ENCODE measurements around the gene RBM5. TPM values are rescaled to one million over a fixed set of nuclear protein-coding genes. Genes with fewer than 3 reads are reported as not detected.
A peak's percentile ranks its signal among the peaks of the same experiment; 100 is the strongest.

Gene RBM5
- total and polyA plus RNA-seq, 5 experiments from 2014 or later, result 19.7 to 402 (median 46.1) TPM

DNA sequence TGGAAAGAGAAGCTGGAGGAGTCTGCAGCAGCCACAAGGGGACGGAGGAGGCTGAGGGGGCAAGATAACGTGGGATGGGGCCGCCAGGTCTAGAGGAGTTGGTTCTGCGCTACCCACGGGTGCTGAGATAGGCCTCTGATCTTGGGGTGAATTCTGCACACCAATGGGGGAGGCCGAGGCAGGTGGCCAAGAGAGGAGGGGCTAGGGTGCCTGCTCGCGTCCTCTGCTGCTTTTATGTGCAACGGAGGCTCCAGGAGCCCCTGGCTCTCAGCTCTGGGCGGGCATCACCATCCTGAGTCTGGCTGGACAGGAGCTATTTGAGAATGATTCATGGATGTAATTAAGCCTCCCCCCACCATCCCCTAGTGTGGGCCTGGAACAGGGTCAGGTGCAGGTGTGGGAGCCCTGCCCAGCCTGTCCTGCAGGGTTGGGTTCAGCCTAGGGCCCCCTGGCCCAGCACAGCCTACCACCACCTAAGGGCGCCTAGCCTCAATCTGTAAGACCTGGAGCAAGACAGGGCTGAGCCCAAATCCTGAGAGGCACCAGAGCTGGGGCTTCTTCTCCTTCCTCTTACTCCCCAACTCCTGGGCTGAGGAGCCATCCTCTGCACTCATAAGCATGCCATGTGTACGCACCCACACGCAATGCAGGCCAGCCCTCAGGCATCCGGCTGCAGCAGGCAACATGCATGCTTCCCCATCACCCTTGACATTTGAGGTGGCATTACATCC, 34.1 kb downstream of the RBM5 start:
- no peak overlapping the region for H3K4me3 Mint-ChIP-seq
- DNase-seq, result no peak
- no peak for ATAC-seq
- peak overlapping the region in 7 of 10 donors; percentile 60 to 86 (median 78) for H3K27ac Mint-ChIP-seq
- H3K36me3 Mint-ChIP-seq, result peaks cover 0 to 25% (median 7%) of the 10 kb centered on the region in 3 donors
- peaks cover 0 to 7% (median 7%) of the 10 kb centered on the region in 4 donors for H3K4me1 Mint-ChIP-seq
- H3K9me3 Mint-ChIP-seq, result no peaks in the 10 kb centered on the region
- POLR2A ChIA-PET, result interaction anchor here (1.0 to 1.7 kb wide), 3 partner anchors 11 to 104 kb away, joined by 3 to 4 read pairs (median 3); no protein-coding TSS in a partner anchor
- H3K27me3 Mint-ChIP-seq, result no peaks in the 10 kb centered on the region

DNA sequence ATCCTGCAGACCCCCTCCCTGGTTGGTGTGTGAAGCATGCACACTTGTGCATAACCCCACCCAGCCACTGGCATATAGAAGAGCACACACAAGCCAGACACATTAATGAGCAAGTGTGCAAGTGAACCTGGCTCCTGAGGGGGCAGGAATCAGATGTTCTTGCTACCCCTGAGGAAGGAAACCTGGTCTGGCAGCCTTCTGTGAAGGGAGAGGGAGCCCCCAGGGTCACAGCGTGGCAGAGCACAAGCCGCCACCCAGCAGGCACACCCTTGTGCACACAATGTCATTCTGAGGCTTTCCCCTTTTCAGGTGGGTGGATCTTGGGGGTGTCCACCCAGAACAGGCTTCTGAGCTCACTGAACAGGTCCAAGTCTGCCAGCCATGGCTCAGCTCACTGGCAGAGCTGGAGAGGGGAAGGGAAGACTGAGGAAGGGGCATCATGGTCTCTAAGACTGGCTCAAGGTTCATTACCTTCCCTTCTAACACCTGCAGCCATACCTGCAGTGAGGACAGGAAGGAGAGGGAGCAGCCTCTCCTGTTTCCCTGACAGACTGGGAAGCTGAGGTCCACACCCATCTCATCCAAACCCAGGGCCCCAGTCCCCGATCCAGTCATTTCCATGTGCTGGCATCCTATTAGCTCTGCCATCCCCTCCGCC, 34.8 kb downstream of the RBM5 start:
- Mint-ChIP-seq H3K36me3 (peaks cover 0 to 18% (median 4%) of the 10 kb centered on the region in 3 donors), H3K4me1 (peaks cover 0 to 7% (median 6%) of the 10 kb centered on the region in 4 donors), H3K4me3 (no peak overlapping the region), H3K9me3 (no peaks in the 10 kb centered on the region), H3K27me3 (no peaks in the 10 kb centered on the region), H3K27ac (peak overlapping the region in 4 of 10 donors; percentile 37 to 78 (median 65))
- DNase-seq (no peak), ATAC-seq (no peak)
- POLR2A ChIA-PET, result interaction anchor here (1.7 kb wide), 1 partner anchor 12 kb away, joined by 3 read pairs; no protein-coding TSS in a partner anchor

DNA sequence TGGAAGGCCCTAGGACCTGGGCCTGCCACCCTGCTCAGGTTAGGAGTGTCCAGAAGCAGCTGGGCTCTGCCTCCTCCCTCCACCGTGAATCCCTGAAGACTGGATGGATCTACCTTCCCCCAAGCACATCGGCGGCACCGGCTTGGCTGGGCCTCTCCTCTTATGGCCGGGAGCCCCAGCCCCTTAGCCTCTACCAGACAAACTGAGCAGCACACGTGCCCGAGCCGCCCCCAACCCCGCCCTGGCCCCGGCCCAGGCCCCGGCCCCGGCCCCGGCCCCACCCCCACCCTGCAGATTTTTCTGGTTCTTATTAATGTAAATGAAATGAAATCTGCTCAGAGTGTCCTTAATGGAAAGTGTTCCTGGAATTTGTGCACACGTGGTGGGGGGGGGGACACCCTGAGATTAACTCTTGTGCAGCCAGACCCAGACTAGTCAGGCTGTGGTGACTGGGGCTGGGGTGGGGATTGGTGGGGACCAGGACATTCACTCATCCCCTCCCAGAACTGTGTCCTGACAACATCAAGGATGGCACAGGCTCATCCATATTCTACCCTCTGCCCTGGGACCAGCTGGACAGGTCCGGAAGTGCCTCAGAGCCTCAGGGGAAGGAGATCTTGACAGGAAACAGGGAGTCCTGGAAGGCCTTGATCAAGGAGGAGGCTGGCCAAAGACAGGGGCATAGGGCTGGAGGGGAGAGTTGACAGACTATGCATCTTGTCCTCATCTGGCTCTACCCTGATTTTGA, 35.5 kb downstream of the RBM5 start:
- Mint-ChIP-seq H3K4me1 (peaks cover 0 to 7% (median 6%) of the 10 kb centered on the region in 4 donors), H3K27me3 (no peaks in the 10 kb centered on the region), H3K4me3 (no peak overlapping the region), H3K36me3 (peaks cover 0 to 12% (median 0%) of the 10 kb centered on the region in 3 donors), H3K27ac (peak overlapping the region in 3 of 10 donors; percentile 36 to 78 (median 65)), H3K9me3 (no peaks in the 10 kb centered on the region)
- POLR2A ChIA-PET, result interaction anchor here (0.6 to 1.7 kb wide), 2 partner anchors 13 to 60 kb away, joined by 3 read pairs; no protein-coding TSS in a partner anchor
- no peak for DNase-seq
- no peak for ATAC-seq

DNA sequence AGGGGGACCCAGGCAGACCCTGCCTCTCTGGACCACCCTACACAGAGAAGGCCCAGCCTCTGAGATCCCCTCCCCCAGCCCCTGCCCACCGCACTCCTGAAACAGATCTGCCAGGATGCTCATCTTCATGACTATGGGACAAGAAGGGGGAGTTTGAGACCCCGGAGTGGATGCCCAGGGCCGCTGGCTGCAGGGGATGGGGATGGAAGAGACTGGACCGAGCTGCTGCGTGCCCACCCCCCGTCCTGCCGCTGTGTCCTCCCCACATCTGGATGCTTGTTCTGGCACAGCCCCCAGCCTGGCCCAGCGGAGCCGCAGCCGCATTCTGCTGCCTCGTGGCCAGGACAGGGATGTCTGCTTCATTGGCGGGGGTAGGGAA, 36.1 kb downstream of the RBM5 start:
- Mint-ChIP-seq H3K4me1 (peaks cover 0 to 7% (median 6%) of the 10 kb centered on the region in 4 donors), H3K9me3 (no peaks in the 10 kb centered on the region), H3K27ac (peak overlapping the region in 2 of 10 donors; percentile 36 to 65), H3K27me3 (no peaks in the 10 kb centered on the region), H3K36me3 (peaks cover 0 to 6% (median 0%) of the 10 kb centered on the region in 3 donors), H3K4me3 (no peak overlapping the region)
- ATAC-seq (no peak), DNase-seq (no peak)
- POLR2A ChIA-PET, result interaction anchor here (0.6 to 1.5 kb wide), 2 partner anchors 10 to 60 kb away, joined by 3 to 7 read pairs; no protein-coding TSS in a partner anchor

DNA sequence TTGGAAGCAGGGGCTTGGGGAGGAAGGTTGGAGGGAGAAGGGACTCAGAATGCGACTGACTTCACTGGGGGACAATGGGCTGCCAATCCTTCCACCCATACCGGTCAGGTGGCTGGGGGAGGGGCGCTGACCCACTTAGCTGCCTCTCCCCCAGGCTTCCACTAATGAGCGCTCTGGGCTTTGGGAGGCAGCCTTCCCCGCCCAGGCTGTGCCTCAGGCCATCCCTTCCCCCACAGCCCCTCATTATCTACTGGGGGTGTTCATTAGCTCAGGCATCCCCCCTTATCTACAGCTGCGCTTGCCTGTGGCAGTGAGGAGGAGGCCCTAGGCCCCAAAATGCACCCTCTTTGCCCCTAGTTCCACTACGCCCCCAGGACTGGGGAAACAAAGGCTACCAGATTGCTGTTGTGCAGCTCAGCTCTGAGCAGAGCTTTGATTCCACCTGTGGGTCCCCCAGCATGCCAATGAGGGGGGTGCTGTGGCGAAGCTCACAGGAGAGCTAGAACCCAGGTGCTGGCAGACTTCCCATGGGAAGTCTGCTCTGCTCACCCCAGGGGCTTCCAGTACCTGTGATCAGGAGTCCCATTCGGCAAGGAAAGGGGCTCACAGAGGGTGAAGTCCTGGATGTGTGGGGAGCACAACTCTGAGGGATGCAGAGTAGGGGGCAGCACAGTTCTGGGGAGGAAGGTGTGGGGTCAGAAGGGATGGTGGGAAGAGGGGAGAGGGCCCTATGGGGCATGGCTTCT, 37.0 kb downstream of the RBM5 start:
- H3K27ac Mint-ChIP-seq, result peak overlapping the region in 1 of 10 donors; percentile 57
- ATAC-seq, result no peak
- no peak overlapping the region for H3K4me3 Mint-ChIP-seq
- H3K4me1 Mint-ChIP-seq, result peaks cover 0 to 7% (median 6%) of the 10 kb centered on the region in 4 donors
- DNase-seq, result no peak
- POLR2A ChIA-PET, result interaction anchor here (0.5 to 1.5 kb wide), 2 partner anchors 10 to 552 kb away, joined by 4 to 7 read pairs; no protein-coding TSS in a partner anchor
- no peaks in the 10 kb centered on the region for H3K9me3 Mint-ChIP-seq
- no peaks in the 10 kb centered on the region for H3K27me3 Mint-ChIP-seq
- H3K36me3 Mint-ChIP-seq, result no peaks in the 10 kb centered on the region

DNA sequence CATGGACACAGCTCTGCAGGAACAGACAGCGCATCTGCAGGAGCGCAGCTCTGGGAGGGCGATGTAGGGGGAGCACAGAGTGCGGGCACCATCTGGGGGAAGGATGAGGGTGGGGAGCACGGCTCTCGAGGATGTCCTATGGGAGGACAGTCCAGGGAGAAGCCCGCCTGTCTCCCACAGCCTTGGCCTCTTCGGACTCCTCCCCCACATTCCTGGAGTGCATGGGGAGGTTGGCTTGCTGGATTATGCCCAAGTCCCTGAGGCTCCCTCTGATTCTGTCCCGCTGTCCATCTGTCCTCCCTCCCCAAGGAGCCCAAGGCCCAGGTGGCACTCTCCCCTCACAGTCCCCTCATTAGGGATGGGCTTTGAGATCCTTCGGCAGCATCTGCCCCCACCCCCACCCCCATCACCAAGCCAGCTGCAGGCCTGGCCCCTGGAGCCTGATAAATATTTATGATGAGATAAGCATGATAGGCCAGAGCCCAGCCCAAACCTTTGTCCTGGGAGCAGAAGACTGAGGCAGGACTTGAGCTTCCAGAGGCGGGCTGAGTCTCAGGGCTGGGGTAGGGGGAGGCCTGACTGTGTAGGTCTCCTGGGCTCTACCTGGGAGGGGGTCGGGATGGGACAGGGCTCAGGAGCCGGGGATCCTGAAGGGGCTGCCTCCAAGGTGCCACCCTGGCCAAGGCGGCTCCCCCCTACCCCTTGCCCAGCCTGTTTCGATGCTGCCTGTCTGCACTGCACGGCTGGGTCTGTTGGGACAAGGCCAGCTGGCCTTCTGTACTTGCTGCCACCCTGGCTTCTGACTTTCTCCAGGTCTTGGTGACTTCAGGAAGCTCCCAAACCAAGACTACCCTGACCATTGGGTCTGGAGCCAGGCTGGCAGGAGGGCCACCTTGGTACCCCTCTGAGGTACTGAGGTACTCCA, 37.8 kb downstream of the RBM5 start:
- no peak for DNase-seq
- Mint-ChIP-seq H3K36me3 (no peaks in the 10 kb centered on the region), H3K4me3 (no peak overlapping the region), H3K4me1 (peaks cover 0 to 7% (median 6%) of the 10 kb centered on the region in 4 donors), H3K9me3 (no peaks in the 10 kb centered on the region), H3K27me3 (no peaks in the 10 kb centered on the region), H3K27ac (peak overlapping the region in 2 of 10 donors; percentile 13 to 81)
- POLR2A ChIA-PET, result interaction anchor here (0.5 to 1.5 kb wide), 2 partner anchors 11 to 553 kb away, joined by 4 to 7 read pairs; no protein-coding TSS in a partner anchor
- no peak for ATAC-seq

DNA sequence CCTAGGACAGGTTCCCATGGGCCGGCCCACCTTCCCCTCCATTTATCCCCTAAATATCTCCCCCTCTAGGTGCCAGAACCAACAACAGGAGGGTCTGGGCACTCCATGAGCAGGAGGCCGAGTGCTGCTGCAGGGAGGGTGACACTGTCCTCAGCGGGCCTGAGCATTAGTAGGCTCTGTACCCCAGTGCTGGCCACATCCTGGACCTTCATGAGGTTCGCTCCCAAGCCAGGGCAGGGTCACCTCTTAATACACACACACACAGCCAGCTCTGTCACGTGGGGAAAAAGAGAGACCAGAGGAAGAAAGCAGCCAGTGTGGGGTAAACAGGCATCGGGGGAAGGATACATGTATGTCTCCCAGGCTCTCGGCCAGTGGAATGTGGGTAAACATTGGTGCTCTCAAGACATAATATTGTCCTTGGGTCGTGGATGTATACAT, 38.6 kb downstream of the RBM5 start:
- POLR2A ChIA-PET, result no interaction called here
- Mint-ChIP-seq H3K27ac (peak overlapping the region in 2 of 10 donors; percentile 13 to 43), H3K4me1 (peaks cover 0 to 7% (median 4%) of the 10 kb centered on the region in 4 donors), H3K4me3 (no peak overlapping the region), H3K36me3 (no peaks in the 10 kb centered on the region), H3K9me3 (no peaks in the 10 kb centered on the region), H3K27me3 (no peaks in the 10 kb centered on the region)
- no peak for DNase-seq
- ATAC-seq, result no peak

DNA sequence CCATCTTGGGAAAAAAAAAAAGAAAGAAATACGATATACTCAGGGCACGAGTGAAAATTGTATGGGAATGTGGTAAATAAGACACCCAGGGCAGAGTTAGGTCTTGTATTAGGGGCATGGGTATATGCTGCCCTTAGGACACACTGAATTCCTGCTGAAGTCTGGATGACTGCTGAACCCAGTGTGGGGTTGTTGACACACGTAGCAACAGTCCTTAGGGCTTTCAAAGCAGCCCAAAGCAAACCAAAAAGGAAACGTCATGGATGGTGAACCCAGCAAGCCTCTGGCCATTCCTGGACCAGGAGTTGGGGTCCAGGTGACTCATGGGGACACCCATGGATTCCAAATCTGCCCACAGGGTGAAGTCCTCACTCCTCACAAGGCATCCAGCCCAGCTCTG, 39.3 kb downstream of the RBM5 start:
- no peak overlapping the region for H3K27ac Mint-ChIP-seq
- ATAC-seq, result no peak
- POLR2A ChIA-PET, result no interaction called here
- peaks cover 0 to 4% (median 1%) of the 10 kb centered on the region in 4 donors for H3K4me1 Mint-ChIP-seq
- no peaks in the 10 kb centered on the region for H3K27me3 Mint-ChIP-seq
- DNase-seq, result no peak
- no peaks in the 10 kb centered on the region for H3K9me3 Mint-ChIP-seq
- no peaks in the 10 kb centered on the region for H3K36me3 Mint-ChIP-seq
- no peak overlapping the region for H3K4me3 Mint-ChIP-seq

DNA sequence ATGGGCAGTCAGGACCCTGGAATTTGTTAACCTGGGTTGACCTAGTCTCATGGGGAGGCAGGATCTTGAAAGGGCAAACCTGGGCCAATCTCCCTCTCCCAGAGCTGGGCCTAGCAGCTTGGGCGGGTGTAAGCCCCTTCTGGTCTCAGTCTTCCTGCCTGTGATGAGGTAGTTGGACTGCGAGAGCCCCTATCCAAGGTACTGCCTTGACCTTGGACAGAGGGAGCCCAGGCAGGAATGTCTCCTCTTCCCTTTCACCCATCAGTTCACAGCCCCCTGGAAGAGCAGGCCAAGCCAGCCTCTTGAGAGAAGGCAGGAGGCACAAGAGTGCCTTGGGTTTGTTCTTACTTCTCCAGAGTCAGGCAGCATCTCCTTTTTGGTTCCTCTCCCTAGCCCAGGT, 41.7 kb downstream of the RBM5 start:
- DNase-seq (peak in 1 of 10 donors; percentile 40), ATAC-seq (no peak)
- Mint-ChIP-seq H3K9me3 (no peaks in the 10 kb centered on the region), H3K4me3 (no peak overlapping the region), H3K4me1 (no peaks in the 10 kb centered on the region), H3K27ac (peak overlapping the region in 1 of 10 donors; percentile 40), H3K27me3 (no peaks in the 10 kb centered on the region), H3K36me3 (no peaks in the 10 kb centered on the region)
- POLR2A ChIA-PET, result no interaction called here

DNA sequence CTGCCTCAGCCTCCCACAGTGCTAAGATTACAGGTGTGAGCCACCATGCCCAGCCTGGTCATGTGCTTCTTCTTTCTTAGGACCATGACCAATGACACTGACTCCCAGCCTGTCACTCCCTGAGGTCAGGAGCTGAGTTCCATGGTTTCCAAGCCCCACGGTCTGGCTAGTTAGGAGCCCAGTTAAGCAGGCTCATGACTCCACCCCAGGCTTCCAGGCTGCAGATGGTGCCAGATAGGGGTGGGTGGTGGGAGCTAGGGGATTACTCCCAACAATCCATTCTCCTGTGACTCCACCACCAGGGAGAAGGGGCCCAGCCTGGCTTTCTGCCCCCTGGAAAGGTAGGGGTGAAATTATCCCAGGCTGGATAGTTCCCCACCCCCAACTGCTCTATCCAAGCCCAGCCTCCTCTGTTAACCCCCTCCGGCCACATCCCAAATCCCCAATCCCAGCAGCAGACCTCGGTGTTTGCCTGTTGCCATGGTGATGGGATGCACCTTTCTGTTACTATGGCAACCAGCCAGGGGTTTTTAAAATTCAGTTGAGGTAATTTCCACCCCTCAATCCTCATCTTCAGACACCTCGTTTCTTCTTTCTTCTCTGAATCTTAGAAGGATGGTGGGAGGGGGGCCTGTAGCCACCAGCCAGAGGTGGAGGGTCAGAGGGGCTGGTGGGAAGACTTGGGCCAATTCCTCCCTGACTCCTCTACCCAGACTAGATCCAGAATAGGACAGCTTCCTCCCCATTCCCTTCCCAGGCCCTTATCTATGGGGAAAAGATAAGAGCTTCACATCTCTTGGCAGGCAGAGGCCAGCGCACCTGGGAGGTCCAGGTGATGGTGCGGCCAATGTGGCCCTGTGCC, 43.9 kb downstream of the RBM5 start:
- DNase-seq, result peak in 1 of 10 donors; percentile 38
- H3K36me3 Mint-ChIP-seq, result no peaks in the 10 kb centered on the region
- H3K4me3 Mint-ChIP-seq, result no peak overlapping the region
- ATAC-seq, result no peak
- no peaks in the 10 kb centered on the region for H3K27me3 Mint-ChIP-seq
- no peaks in the 10 kb centered on the region for H3K9me3 Mint-ChIP-seq
- POLR2A ChIA-PET, result no interaction called here
- no peaks in the 10 kb centered on the region for H3K4me1 Mint-ChIP-seq
- H3K27ac Mint-ChIP-seq, result peak overlapping the region in 3 of 10 donors; percentile 51 to 87 (median 67)

All from naive thymus-derived CD8-positive, alpha-beta T cell (primary cell).